H1 (cell line): ENCODE results near the gene IGLL1. TPM values are rescaled to one million over a fixed set of nuclear protein-coding genes. Genes with fewer than 3 reads are reported as not detected.
"Not testable (repeated sequence)": the region's sequence is repeated elsewhere in the genome, so short reads cannot be mapped to it uniquely, and the experiment has no call there.

Experiments
- CTCF ChIA-PET: fragments of 300-600 bp; sonication (Branson Sonifier 250); formaldehyde crosslinking; loops from one replicate; lab custom pipeline; 2021; ENCODE audit not compliant: partially characterized antibody; lab: Charles Lee
- POLR2A ChIA-PET: fragments of 300-600 bp; sonication (Branson Sonifier 250); formaldehyde crosslinking; loops from one replicate; lab custom pipeline; 2021; ENCODE audit warnings: inconsistent platforms; ENCODE audit not compliant: partially characterized antibody; lab: Charles Lee
- DNase-seq, 2 experiments: peaks; one replicate each; pipeline versions ENCODE4 v3.0.0 to v3.0.0-alpha.2; 2010 to 2022; ENCODE audit warnings: low spot score in 2 of 2, low read depth in 1 of 2, mixed read lengths in 1 of 2
- FAIRE-seq: peaks from 2 replicates; lab custom pipeline; 2011; peaks lifted over from hg19 to GRCh38; lab: Jason Lieb, UNC
- H2AFZ ChIP-seq: 2 replicates; pipeline ENCODE4 v1.8.1; 2012; ENCODE audit warnings: low read length, inconsistent platforms
- H2AK5ac ChIP-seq: 2 replicates; pipeline ENCODE4 v1.6.1; 2013; ENCODE audit warnings: low read depth, low read length
- H2BK120ac ChIP-seq: replicated peaks from 2 replicates; pipeline ENCODE3; 2013; ENCODE audit warnings: low read depth, low read length, inconsistent platforms
- H2BK12ac ChIP-seq: 2 replicates; pipeline ENCODE4 v1.6.1; 2013; ENCODE audit warnings: low read depth, low read length
- H2BK15ac ChIP-seq: 2 replicates; pipeline ENCODE4 v1.6.1; 2013; ENCODE audit warnings: low read length
- H2BK20ac ChIP-seq: 2 replicates; pipeline ENCODE4 v1.6.1; 2013; ENCODE audit warnings: low read length
- H2BK5ac ChIP-seq: 2 replicates; pipeline ENCODE4 v1.6.1; 2013; ENCODE audit warnings: low read depth, low read length
- H3K14ac ChIP-seq: 2 replicates; pipeline ENCODE4 v1.6.1; 2013; ENCODE audit warnings: inconsistent platforms; ENCODE audit not compliant: insufficient read length
- H3K18ac ChIP-seq: 2 replicates; pipeline ENCODE4 v1.6.1; 2013; ENCODE audit warnings: low read length; ENCODE audit errors: extremely low read depth
- H3K23ac ChIP-seq: 2 replicates; pipeline ENCODE4 v1.6.1; 2013; ENCODE audit warnings: inconsistent platforms; ENCODE audit not compliant: insufficient read length
- H3K23me2 ChIP-seq: 2 replicates; pipeline ENCODE4 v1.6.1; 2013; ENCODE audit warnings: low read depth, low read length
- H3K27ac ChIP-seq: 2 replicates; pipeline ENCODE4 v1.6.1; 2011; ENCODE audit warnings: low read depth, low read length, inconsistent platforms
- H3K27me3 ChIP-seq, 4 experiments: replicated peaks in 1 of 4; 1 replicate in 1 of 4; 2 replicates in 3 of 4; pipeline versions ENCODE4 v1.6.1 to v1.8.1; 2011 to 2013; ENCODE audit warnings: low read length in 3 of 4, mild to moderate bottlenecking in 3 of 4, inconsistent platforms in 2 of 4, mixed read lengths in 2 of 4, moderate library complexity in 1 of 4; ENCODE audit not compliant: control insufficient read depth in 3 of 4, insufficient read depth in 3 of 4; ENCODE audit errors: extremely low read depth in 1 of 4
- H3K36me3 ChIP-seq, 4 experiments: 2 replicates each; pipeline versions ENCODE4 v1.6.1 to v1.8.1; 2011 to 2013; ENCODE audit warnings: mild to moderate bottlenecking in 4 of 4, low read length in 3 of 4, moderate library complexity in 2 of 4, control low read depth in 1 of 4, inconsistent platforms in 1 of 4; ENCODE audit not compliant: insufficient read depth in 4 of 4, control insufficient read depth in 2 of 4
- H3K4ac ChIP-seq: replicated peaks from 2 replicates; pipeline ENCODE3; 2013; ENCODE audit warnings: low read length, low read depth, mixed read lengths, inconsistent platforms; ENCODE audit not compliant: insufficient read length
- H3K4me1 ChIP-seq, 4 experiments: replicated peaks in 1 of 4; 1 replicate in 1 of 4; 2 replicates in 3 of 4; pipeline versions ENCODE4 v1.6.1 to v1.8.1; 2011 to 2013; ENCODE audit warnings: low read length in 3 of 4, inconsistent platforms in 2 of 4, mixed read lengths in 1 of 4; ENCODE audit not compliant: insufficient read depth in 4 of 4, control insufficient read depth in 3 of 4
- H3K4me2 ChIP-seq, 2 experiments: 2 replicates each; pipeline versions ENCODE4 v1.6.1 to v1.8.1; 2011 to 2013; ENCODE audit warnings: low read depth in 2 of 2, low read length in 2 of 2, control low read depth in 1 of 2, inconsistent platforms in 1 of 2, mild to moderate bottlenecking in 1 of 2; ENCODE audit not compliant: insufficient read depth in 1 of 2
- H3K4me3 ChIP-seq, 4 experiments: fragments of 200-600, 300-600 bp in 1 of 4; sonication (generic), shearing (Covaris generic), sonication (Bioruptor Twin) in 1 of 4; 2 replicates each; pipeline versions ENCODE4 v1.5.1 to v1.8.1; 2011 to 2016; ENCODE audit warnings: low read length in 4 of 4, low read depth in 3 of 4, control low read depth in 2 of 4, inconsistent platforms in 2 of 4, mild to moderate bottlenecking in 2 of 4, mixed read lengths in 1 of 4, moderate library complexity in 1 of 4; ENCODE audit not compliant: insufficient read depth in 2 of 4; ENCODE audit errors: extremely low read depth in 1 of 4
- H3K56ac ChIP-seq: replicated peaks from 2 replicates; pipeline ENCODE3; 2013; ENCODE audit warnings: low read depth, mild to moderate bottlenecking, mixed read lengths, low read length, inconsistent platforms; ENCODE audit not compliant: insufficient read length
- H3K79me1 ChIP-seq: 2 replicates; pipeline ENCODE4 v1.6.1; 2013; ENCODE audit warnings: low read depth, low read length, control low read depth
- H3K79me2 ChIP-seq, 2 experiments: 2 replicates each; pipeline versions ENCODE4 v1.6.1 to v1.8.1; 2012 to 2013; ENCODE audit warnings: low read length in 2 of 2, mild to moderate bottlenecking in 2 of 2, inconsistent platforms in 1 of 2; ENCODE audit not compliant: insufficient read depth in 2 of 2, control insufficient read depth in 1 of 2
- H3K9ac ChIP-seq, 4 experiments: replicated peaks in 1 of 4; 1 replicate in 1 of 4; 2 replicates in 3 of 4; pipeline versions ENCODE4 v1.6.1 to v1.8.1; 2011 to 2013; ENCODE audit warnings: low read depth in 3 of 4, low read length in 3 of 4, control low read depth in 2 of 4, mild to moderate bottlenecking in 2 of 4, moderate library complexity in 2 of 4, inconsistent platforms in 1 of 4; ENCODE audit errors: extremely low read depth in 1 of 4
- H3K9me3 ChIP-seq, 2 experiments: 2 replicates each; pipeline versions ENCODE4 v1.6.1 to v1.8.1; 2012 to 2013; ENCODE audit warnings: mild to moderate bottlenecking in 2 of 2, moderate library complexity in 2 of 2, control low read depth in 1 of 2, inconsistent platforms in 1 of 2, low read depth in 1 of 2, low read length in 1 of 2, mixed read lengths in 1 of 2; ENCODE audit not compliant: insufficient read depth in 2 of 2
- H4K20me1 ChIP-seq, 2 experiments: replicated peaks in 1 of 2; 2 replicates each; pipeline versions ENCODE3 to v1.8.1; 2011 to 2013; ENCODE audit warnings: inconsistent platforms in 2 of 2, low read length in 2 of 2, mild to moderate bottlenecking in 1 of 2; ENCODE audit not compliant: insufficient read depth in 2 of 2, control insufficient read depth in 1 of 2
- H4K5ac ChIP-seq: 2 replicates; pipeline ENCODE4 v1.6.1; 2013; ENCODE audit warnings: low read length, low read depth, mixed read lengths, inconsistent platforms; ENCODE audit not compliant: insufficient read length
- H4K8ac ChIP-seq: 2 replicates; pipeline ENCODE4 v1.8.0; 2013; ENCODE audit warnings: mild to moderate bottlenecking, moderate library complexity, low read length, inconsistent platforms; ENCODE audit not compliant: insufficient read depth; ENCODE audit errors: extremely low read depth
- H4K91ac ChIP-seq: replicated peaks from 2 replicates; pipeline ENCODE3; 2013; ENCODE audit warnings: low read length, mixed read lengths, inconsistent platforms; ENCODE audit not compliant: insufficient read length
- EP300 ChIP-seq, 2 experiments: IDR thresholded peaks; 1 replicate in 1 of 2; 2 replicates in 1 of 2; pipeline ENCODE4 v1.6.1; 2011 to 2012; ENCODE audit warnings: low read depth in 2 of 2, low read length in 2 of 2, mild to moderate bottlenecking in 2 of 2, borderline replicate concordance in 1 of 2, inconsistent platforms in 1 of 2, moderate library complexity in 1 of 2
- WGBS, 2 experiments: shearing (Covaris generic) in 1 of 2; methylation state at CpG; one replicate each; pipeline versions ENCODE4 v1.1.6 to v1.1.7; 2013 to 2015; ENCODE audit warnings: low lambda C conversion rate in 2 of 2, mixed read lengths in 2 of 2, inconsistent platforms in 1 of 2, low coverage in 1 of 2, missing lambda C conversion rate in 1 of 2; ENCODE audit not compliant: insufficient replicate concordance in 2 of 2, insufficient coverage in 1 of 2, insufficient read length in 1 of 2; ENCODE audit errors: extremely low coverage in 1 of 2, missing lambda C conversion rate in 1 of 2; 5-methylcytosine and 5-hydroxymethylcytosine counted together
- polyA plus RNA-seq, 7 experiments: library from polyadenylated mRNA; depleted of rRNA in 3 of 7; stranded (reverse) in 5 of 7; unstranded in 2 of 7; fragments of >200 nt in 5 of 7; fragments of 200-250 nt in 2 of 7; gene quantifications; 1 replicate in 5 of 7; 2 replicates in 1 of 7; 4 replicates in 1 of 7; pipeline versions ENCODE4 v1.2.1 to v1.2.3, GENCODE V29; 2011 to 2013; ENCODE audit warnings: missing spikeins in 2 of 7, mixed read lengths in 2 of 7
- total RNA-seq: library from RNA; stranded (reverse); fragmentation: NEBNext Ultra II Directional; extraction: Animal tissue kit (Norgen Biotek cat#: 25700); gene quantifications from 2 replicates; pipeline ENCODE4 v1.2.1, GENCODE V29; 2021

The IGLL1 gene
- total and polyA plus RNA-seq, 2 of the 8 experiments (the other 6 are each of a cell fraction or from before 2014, with no cell fraction given) = not detected

DNA sequence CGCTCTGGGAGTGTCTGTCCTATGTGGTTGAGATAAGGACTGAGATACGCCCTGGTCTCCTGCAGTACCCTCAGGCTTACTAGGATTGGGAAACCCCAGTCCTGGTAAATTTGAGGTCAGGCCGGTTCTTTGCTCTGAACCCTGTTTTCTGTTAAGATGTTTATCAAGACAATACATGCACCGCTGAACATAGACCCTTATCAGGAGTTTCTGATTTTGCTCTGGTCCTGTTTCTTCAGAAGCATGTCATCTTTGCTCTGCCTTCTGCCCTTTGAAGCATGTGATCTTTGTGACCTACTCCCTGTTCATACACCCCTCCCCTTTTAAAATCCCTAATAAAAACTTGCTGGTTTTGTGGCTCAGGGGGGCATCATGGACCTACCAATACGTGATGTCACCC, 32.7 kb downstream of the IGLL1 start:
- H2BK5ac ChIP-seq, H2AFZ ChIP-seq, H3K4me2 ChIP-seq, H3K27ac ChIP-seq, H3K18ac ChIP-seq, H3K27me3 ChIP-seq, H3K56ac ChIP-seq, H3K14ac ChIP-seq, H2BK20ac ChIP-seq, H2BK120ac ChIP-seq, POLR2A ChIA-PET, H3K9me3 ChIP-seq, H4K91ac ChIP-seq, H2AK5ac ChIP-seq, H3K36me3 ChIP-seq, H3K4me3 ChIP-seq, H4K5ac ChIP-seq, H3K4me1 ChIP-seq, H2BK12ac ChIP-seq, H3K4ac ChIP-seq, H3K79me1 ChIP-seq, H4K20me1 ChIP-seq, H3K79me2 ChIP-seq, H2BK15ac ChIP-seq, H3K9ac ChIP-seq, FAIRE-seq, DNase-seq, H3K23ac ChIP-seq, H4K8ac ChIP-seq: not testable (repeated sequence)
- 86% methylated on average over 5 of the region's 5 CpGs; no CpG with 5 or more reads in 1 of the 2 experiments for WGBS, 2 experiments
- peaks cover 26% of the 10 kb centered on the region; the same call in 1 of the 2 replicates for H3K23me2 ChIP-seq
- peak in 1 of 2 experiments; percentile 21; a peak in 1 of 3 replicates for TF ChIP-seq EP300 (IDR thresholded peaks at IDR 0.05; ENCODE audit: borderline replicate concordance in 1 of 2, low read depth in 2 of 2, low read length in 2 of 2)
- CTCF ChIA-PET = interaction anchor here (2.1 kb wide), 1 partner anchor 44 kb away, joined by 12 read pairs; no protein-coding TSS in a partner anchor
